HUDEP-2 (cell line): ENCODE results near the gene UBL7.
A peak's percentile ranks its signal among the peaks of the same experiment; 100 is the strongest.
"Not testable (repeated sequence)": the region's sequence is repeated elsewhere in the genome, so short reads cannot be mapped to it uniquely, and the experiment has no call there.

ENCODE experiments used
- DNase-seq, 76 experiments: peaks; one replicate each; lab custom pipeline; 2025; ENCODE audit not compliant: unreplicated experiment in 76 of 76; lab: John Stamatoyannopoulos, UW

UBL7 gene

GRCh38 chr15:74460871-74461846 is at the start of gene UBL7:
Gene UBL7, minus strand, starts transcription at chr15:74461160. Its CDS starts 2,293 bp downstream, at chr15:74458867.
- DNase-seq, result peak; percentile 22 to 97 (median 93)

GRCh38 chr15:74506515-74506840 is 45.5 kb upstream of the UBL7 start:
- DNase-seq, result no peak

- no peak for DNase-seq
Measured at GRCh38 chr15:74505837-74506514, 45.0 kb upstream of the UBL7 start.

- DNase-seq, result no peak
Measured at GRCh38 chr15:74504836-74505235, 43.9 kb upstream of the UBL7 start.

GRCh38 chr15:74504418-74504817 is 43.5 kb upstream of the UBL7 start:
- DNase-seq, result no peak

GRCh38 chr15:74502301-74502700 is 41.3 kb upstream of the UBL7 start:
- DNase-seq, result no peak

- DNase-seq, result no peak
Measured at GRCh38 chr15:74500401-74500800, 39.4 kb upstream of the UBL7 start.

GRCh38 chr15:74499366-74499765 is 38.4 kb upstream of the UBL7 start:
- no peak for DNase-seq

- DNase-seq, result no peak
Measured at GRCh38 chr15:74497584-74497983, 36.6 kb upstream of the UBL7 start.

- no peak for DNase-seq
Measured at GRCh38 chr15:74496648-74497047, 35.7 kb upstream of the UBL7 start.

GRCh38 chr15:74490339-74490689 is 29.4 kb upstream of the UBL7 start:
- no peak for DNase-seq

GRCh38 chr15:74489518-74490338 is 28.8 kb upstream of the UBL7 start:
- peak in 57 of 76 experiments; percentile 2 to 64 (median 38) for DNase-seq

GRCh38 chr15:74488776-74489175 is 27.8 kb upstream of the UBL7 start:
- no peak for DNase-seq

- DNase-seq, result peak in 2 of 76 experiments; percentile 7 to 16
Measured at GRCh38 chr15:74482661-74483060, 21.7 kb upstream of the UBL7 start.

- not testable (repeated sequence) for DNase-seq
Measured at GRCh38 chr15:74480364-74480763, 19.4 kb upstream of the UBL7 start.

GRCh38 chr15:74471621-74472020 is 10.7 kb upstream of the UBL7 start:
- DNase-seq, result not testable (repeated sequence)

- no peak for DNase-seq
Measured at GRCh38 chr15:74470631-74471395, 9.9 kb upstream of the UBL7 start.

GRCh38 chr15:74468341-74469032 is 7.5 kb upstream of the UBL7 start:
- DNase-seq, result no peak

GRCh38 chr15:74466570-74466969 is 5.6 kb upstream of the UBL7 start:
- DNase-seq, result no peak

GRCh38 chr15:74464897-74465296 is 3.9 kb upstream of the UBL7 start:
- no peak for DNase-seq
